ENCODE data around the gene PCSK9.
A peak's percentile ranks its signal among the peaks of the same experiment; 100 is the strongest.
"Not testable (repeated sequence)": the region's sequence is repeated elsewhere in the genome, so short reads cannot be mapped to it uniquely, and the experiment has no call there.

PCSK9 gene

DNA sequence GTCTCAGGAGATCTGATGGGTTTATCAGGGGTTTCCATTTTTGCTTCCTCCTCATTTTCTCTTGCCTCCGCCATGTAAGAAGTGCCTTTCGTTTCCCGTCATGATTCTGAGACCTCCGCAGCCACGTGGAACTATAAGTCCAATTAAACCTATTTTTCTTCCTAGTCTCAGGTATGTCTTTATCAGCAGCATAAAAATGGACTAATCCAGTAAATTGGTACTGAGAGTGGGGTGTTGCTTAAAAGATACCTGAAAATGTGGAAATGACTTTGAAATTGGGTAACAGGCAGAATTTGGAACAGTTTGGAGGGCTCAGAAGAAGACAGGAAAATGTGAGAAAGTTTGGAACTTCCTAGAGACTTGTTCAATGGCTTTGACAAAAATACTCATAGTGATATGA is 8.2 kb upstream of the PCSK9 start:
- H3K9ac ChIP-seq (ENCODE audit: low read length); H3K23ac ChIP-seq (ENCODE audit: low read length); H2AFZ ChIP-seq (ENCODE audit: insufficient read depth, low read length, poor library complexity); H2BK5ac ChIP-seq (ENCODE audit: low read depth, low read length, poor library complexity); H3K79me1 ChIP-seq (ENCODE audit: low read length); H3K36me3 ChIP-seq (ENCODE audit: control insufficient read depth in 1 of 2, insufficient read depth in 2 of 2, low read length in 2 of 2); H3K4ac ChIP-seq (ENCODE audit: low read depth, low read length); H4K8ac ChIP-seq (ENCODE audit: low read depth, low read length); H4K91ac ChIP-seq (ENCODE audit: low read depth, low read length); H3K18ac ChIP-seq (ENCODE audit: low read length); H3K4me3 ChIP-seq (ENCODE audit: low read depth, low read length); DNase-seq; H3K4me2 ChIP-seq (ENCODE audit: low read length); H2BK12ac ChIP-seq (ENCODE audit: low read length); H3K27me3 ChIP-seq (ENCODE audit: insufficient read depth, low read length); H3K27ac ChIP-seq (ENCODE audit: low read depth, low read length); H3K4me1 ChIP-seq (ENCODE audit: control insufficient read depth in 1 of 2, insufficient read depth in 2 of 2, low read length in 2 of 2); H2AK5ac ChIP-seq (ENCODE audit: low read length); H3K14ac ChIP-seq (ENCODE audit: low read length); H3K79me2 ChIP-seq (ENCODE audit: control insufficient read depth, insufficient read depth, low read length, poor library complexity); H2BK120ac ChIP-seq (ENCODE audit: insufficient read depth, low read length, poor library complexity); H3K9me3 ChIP-seq (ENCODE audit: insufficient read depth, low read depth, low read length); H4K12ac ChIP-seq (ENCODE audit: low read depth, low read length): not testable (repeated sequence)
- no CpG with 5 or more reads among the region's 5 CpGs for WGBS (ENCODE audit: extremely low coverage, insufficient coverage, insufficient read length)

DNA sequence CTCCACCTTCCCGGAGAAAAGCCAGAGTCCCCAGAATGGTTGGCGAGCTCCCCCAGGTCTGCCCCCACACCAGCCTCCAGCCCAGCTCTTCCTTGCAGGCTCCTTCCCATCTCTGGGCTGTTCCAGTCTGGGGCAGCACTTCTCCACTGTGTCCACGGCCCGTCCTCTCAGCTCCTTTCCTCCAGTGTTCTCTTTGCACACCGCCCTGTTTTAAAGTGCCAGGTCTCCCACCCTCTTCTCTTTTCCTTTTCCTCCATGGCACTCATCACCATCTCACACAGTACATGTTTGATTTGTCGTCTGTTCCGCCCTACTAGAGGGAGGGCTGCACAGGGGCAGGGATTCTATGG is 6.1 kb upstream of the PCSK9 start:
- H2AK5ac ChIP-seq (ENCODE audit: low read length), result no peak overlapping the region
- H3K27me3 ChIP-seq (ENCODE audit: insufficient read depth, low read length), result peaks cover 9% of the 10 kb centered on the region
- no peak overlapping the region for H3K9ac ChIP-seq (ENCODE audit: low read length)
- no peak overlapping the region for H3K18ac ChIP-seq (ENCODE audit: low read length)
- H3K36me3 ChIP-seq (ENCODE audit: control insufficient read depth in 1 of 2, insufficient read depth in 2 of 2, low read length in 2 of 2), result no peaks in the 10 kb centered on the region
- no peak overlapping the region for H3K14ac ChIP-seq (ENCODE audit: low read length)
- H3K9me3 ChIP-seq (ENCODE audit: insufficient read depth, low read depth, low read length), result no peaks in the 10 kb centered on the region
- no peak overlapping the region for H4K91ac ChIP-seq (ENCODE audit: low read depth, low read length)
- no CpG with 5 or more reads among the region's 7 CpGs for WGBS (ENCODE audit: extremely low coverage, insufficient coverage, insufficient read length)
- H4K12ac ChIP-seq (ENCODE audit: low read depth, low read length), result no peak overlapping the region
- H3K4me2 ChIP-seq (ENCODE audit: low read length), result no peak overlapping the region
- H3K23ac ChIP-seq (ENCODE audit: low read length), result no peak overlapping the region
- H4K8ac ChIP-seq (ENCODE audit: low read depth, low read length), result no peak overlapping the region
- H3K4ac ChIP-seq (ENCODE audit: low read depth, low read length), result no peak overlapping the region
- H3K27ac ChIP-seq (ENCODE audit: low read depth, low read length), result no peak overlapping the region
- H3K4me1 ChIP-seq (ENCODE audit: control insufficient read depth in 1 of 2, insufficient read depth in 2 of 2, low read length in 2 of 2), result no peaks in the 10 kb centered on the region
- H2AFZ ChIP-seq (ENCODE audit: insufficient read depth, low read length, poor library complexity), result no peak overlapping the region
- no peaks in the 10 kb centered on the region for H3K79me1 ChIP-seq (ENCODE audit: low read length)
- no peak overlapping the region for H2BK120ac ChIP-seq (ENCODE audit: insufficient read depth, low read length, poor library complexity)
- no peak overlapping the region for H3K4me3 ChIP-seq (ENCODE audit: low read depth, low read length)
- no peaks in the 10 kb centered on the region for H3K79me2 ChIP-seq (ENCODE audit: control insufficient read depth, insufficient read depth, low read length, poor library complexity)
- no peak overlapping the region for H2BK5ac ChIP-seq (ENCODE audit: low read depth, low read length, poor library complexity)
- DNase-seq, result no peak
- no peak overlapping the region for H2BK12ac ChIP-seq (ENCODE audit: low read length)

DNA sequence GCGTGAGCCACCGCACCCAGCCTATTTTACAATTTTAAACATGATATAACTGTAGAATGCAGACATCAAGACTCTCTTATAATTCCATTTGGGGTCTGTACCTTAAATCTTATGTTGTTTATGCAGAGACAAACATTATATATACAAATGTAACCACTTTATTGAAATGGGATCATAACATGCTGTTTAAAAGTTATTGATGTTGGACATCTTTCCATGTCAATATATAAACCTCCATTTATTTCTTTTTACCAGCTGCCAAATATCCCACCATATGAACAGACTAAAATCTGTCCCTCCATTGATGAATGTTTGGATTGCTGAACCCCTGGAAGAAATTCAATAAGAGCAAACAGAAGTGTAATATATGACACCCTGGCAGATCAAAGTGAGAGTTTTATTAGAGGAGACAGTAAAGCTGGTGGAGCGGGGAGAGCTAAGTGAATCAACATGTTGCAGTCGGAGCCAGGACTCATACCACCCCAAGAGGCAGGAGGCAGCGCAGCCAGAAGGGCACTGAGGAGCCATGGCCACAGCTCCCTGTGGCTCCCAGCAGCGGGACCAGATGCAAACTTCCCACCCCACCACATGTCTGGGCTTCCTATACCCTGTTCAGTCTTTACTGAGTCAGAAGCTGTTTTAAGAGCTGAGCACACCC is 4.7 kb upstream of the PCSK9 start:
- Histone ChIP-seq H4K12ac (ENCODE audit: low read depth, low read length) (no peak overlapping the region), H3K23ac (ENCODE audit: low read length) (no peak overlapping the region), H3K79me2 (ENCODE audit: control insufficient read depth, insufficient read depth, low read length, poor library complexity) (no peaks in the 10 kb centered on the region), H3K27ac (ENCODE audit: low read depth, low read length) (no peak overlapping the region), H3K9me3 (ENCODE audit: insufficient read depth, low read depth, low read length) (no peaks in the 10 kb centered on the region), H3K4me2 (ENCODE audit: low read length) (no peak overlapping the region), H3K36me3 (ENCODE audit: control insufficient read depth in 1 of 2, insufficient read depth in 2 of 2, low read length in 2 of 2) (no peaks in the 10 kb centered on the region), H3K14ac (ENCODE audit: low read length) (no peak overlapping the region), H2BK5ac (ENCODE audit: low read depth, low read length, poor library complexity) (no peak overlapping the region), H3K4ac (ENCODE audit: low read depth, low read length) (no peak overlapping the region), H3K4me3 (ENCODE audit: low read depth, low read length) (no peak overlapping the region), H3K27me3 (ENCODE audit: insufficient read depth, low read length) (peaks cover 22% of the 10 kb centered on the region), H2AFZ (ENCODE audit: insufficient read depth, low read length, poor library complexity) (no peak overlapping the region), H4K8ac (ENCODE audit: low read depth, low read length) (no peak overlapping the region), H3K9ac (ENCODE audit: low read length) (no peak overlapping the region), H3K18ac (ENCODE audit: low read length) (no peak overlapping the region), H2AK5ac (ENCODE audit: low read length) (no peak overlapping the region), H2BK12ac (ENCODE audit: low read length) (no peak overlapping the region), H4K91ac (ENCODE audit: low read depth, low read length) (no peak overlapping the region), H2BK120ac (ENCODE audit: insufficient read depth, low read length, poor library complexity) (no peak overlapping the region), H3K79me1 (ENCODE audit: low read length) (no peaks in the 10 kb centered on the region), H3K4me1 (ENCODE audit: control insufficient read depth in 1 of 2, insufficient read depth in 2 of 2, low read length in 2 of 2) (peaks cover under 1 to 2% of the 10 kb centered on the region in 2 experiments)
- no peak for DNase-seq
- WGBS (ENCODE audit: extremely low coverage, insufficient coverage, insufficient read length), result no CpG with 5 or more reads among the region's 6 CpGs

DNA sequence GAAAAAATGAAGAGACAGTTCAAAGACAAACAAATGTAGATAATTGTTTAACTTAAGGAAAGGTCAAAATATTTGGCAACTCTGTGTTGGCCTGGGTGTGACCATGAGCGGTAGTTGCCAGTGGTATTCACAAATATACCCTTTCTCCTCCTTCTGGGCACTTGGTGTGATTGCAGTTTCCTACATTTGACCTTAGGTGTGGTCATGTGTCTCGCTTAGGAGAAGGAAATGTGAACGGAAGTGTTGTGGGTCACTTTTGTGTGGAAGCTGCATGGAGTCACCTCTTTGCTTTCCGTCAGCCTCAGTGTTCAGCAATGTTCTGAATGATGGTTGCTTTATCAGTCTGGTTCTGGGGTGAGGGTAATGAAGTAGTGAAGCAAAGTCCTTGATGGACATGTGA is 3.4 kb upstream of the PCSK9 start:
- Histone ChIP-seq H3K9me3 (ENCODE audit: insufficient read depth, low read depth, low read length) (peaks cover 4% of the 10 kb centered on the region), H4K91ac (ENCODE audit: low read depth, low read length) (no peak overlapping the region), H3K4ac (ENCODE audit: low read depth, low read length) (no peak overlapping the region), H3K27me3 (ENCODE audit: insufficient read depth, low read length) (peaks cover 35% of the 10 kb centered on the region), H3K36me3 (ENCODE audit: control insufficient read depth in 1 of 2, insufficient read depth in 2 of 2, low read length in 2 of 2) (no peaks in the 10 kb centered on the region), H3K79me1 (ENCODE audit: low read length) (no peaks in the 10 kb centered on the region), H3K4me3 (ENCODE audit: low read depth, low read length) (no peak overlapping the region), H3K4me1 (ENCODE audit: control insufficient read depth in 1 of 2, insufficient read depth in 2 of 2, low read length in 2 of 2) (peaks cover 7 to 9% of the 10 kb centered on the region in 2 experiments), H2BK5ac (ENCODE audit: low read depth, low read length, poor library complexity) (no peak overlapping the region), H3K79me2 (ENCODE audit: control insufficient read depth, insufficient read depth, low read length, poor library complexity) (no peaks in the 10 kb centered on the region), H3K14ac (ENCODE audit: low read length) (no peak overlapping the region), H2AK5ac (ENCODE audit: low read length) (no peak overlapping the region), H2AFZ (ENCODE audit: insufficient read depth, low read length, poor library complexity) (no peak overlapping the region), H3K9ac (ENCODE audit: low read length) (no peak overlapping the region), H3K27ac (ENCODE audit: low read depth, low read length) (no peak overlapping the region), H3K4me2 (ENCODE audit: low read length) (no peak overlapping the region), H4K12ac (ENCODE audit: low read depth, low read length) (no peak overlapping the region), H2BK120ac (ENCODE audit: insufficient read depth, low read length, poor library complexity) (no peak overlapping the region), H4K8ac (ENCODE audit: low read depth, low read length) (no peak overlapping the region), H3K18ac (ENCODE audit: low read length) (no peak overlapping the region), H2BK12ac (ENCODE audit: low read length) (no peak overlapping the region), H3K23ac (ENCODE audit: low read length) (no peak overlapping the region)
- WGBS (ENCODE audit: extremely low coverage, insufficient coverage, insufficient read length), result no CpG with 5 or more reads among the region's 4 CpGs
- DNase-seq, result peak in 1 of 2 donors; percentile 4
